ENCODE data around the gene BOK. TPM values are rescaled to one million over a fixed set of nuclear protein-coding genes. Genes with fewer than 3 reads are reported as not detected.
"Not testable (repeated sequence)": the region's sequence is repeated elsewhere in the genome, so short reads cannot be mapped to it uniquely, and the experiment has no call there.

The BOK gene
- total RNA-seq, 3 donors from 2014 or later = 0.15 to 0.19 (median 0.16) TPM

- Mint-ChIP-seq H3K4me3 (no peak overlapping the region), H3K36me3 (ENCODE audit: insufficient read depth) (peaks cover 32% of the 10 kb centered on the region), H3K4me1 (ENCODE audit: low read depth) (no peaks in the 10 kb centered on the region), H3K9me3 (peaks cover 16% of the 10 kb centered on the region), H3K27me3 (ENCODE audit: low read depth) (no peaks in the 10 kb centered on the region)
- ATAC-seq (no peak), DNase-seq (no peak)
Measured at GRCh38 chr2:241586564-241587264, 28.2 kb downstream of the BOK start.

- not testable (repeated sequence) for ATAC-seq; DNase-seq; H3K4me3 Mint-ChIP-seq; H3K4me1 Mint-ChIP-seq (ENCODE audit: low read depth); H3K27me3 Mint-ChIP-seq (ENCODE audit: low read depth)
- Mint-ChIP-seq H3K36me3 (ENCODE audit: insufficient read depth) (peaks cover 12% of the 10 kb centered on the region), H3K9me3 (peaks cover 16% of the 10 kb centered on the region)
Measured at GRCh38 chr2:241589863-241590262, 31.3 kb downstream of the BOK start.

- not testable (repeated sequence) for DNase-seq; H3K27me3 Mint-ChIP-seq (ENCODE audit: low read depth); ATAC-seq; H3K4me1 Mint-ChIP-seq (ENCODE audit: low read depth); H3K4me3 Mint-ChIP-seq; H3K36me3 Mint-ChIP-seq (ENCODE audit: insufficient read depth)
- H3K9me3 Mint-ChIP-seq = peaks cover 16% of the 10 kb centered on the region
Measured at GRCh38 chr2:241590496-241591455, 32.2 kb downstream of the BOK start.

- no peaks in the 10 kb centered on the region for H3K4me1 Mint-ChIP-seq (ENCODE audit: low read depth)
- no peak for DNase-seq
- no peaks in the 10 kb centered on the region for H3K27me3 Mint-ChIP-seq (ENCODE audit: low read depth)
- H3K4me3 Mint-ChIP-seq = no peak overlapping the region
- H3K9me3 Mint-ChIP-seq = peaks cover 5% of the 10 kb centered on the region
- peaks cover 4% of the 10 kb centered on the region for H3K36me3 Mint-ChIP-seq (ENCODE audit: insufficient read depth)
- ATAC-seq = no peak
Measured at GRCh38 chr2:241592126-241592845, 33.7 kb downstream of the BOK start.

- no peak for ATAC-seq
Measured at GRCh38 chr2:241593271-241593670, 34.7 kb downstream of the BOK start.

GRCh38 chr2:241595600-241596140 lies 37.1 kb downstream of the BOK start:
- no peaks in the 10 kb centered on the region for H3K4me1 Mint-ChIP-seq (ENCODE audit: low read depth)
- no peak for ATAC-seq
- H3K4me3 Mint-ChIP-seq = no peak overlapping the region
- H3K36me3 Mint-ChIP-seq (ENCODE audit: insufficient read depth) = peaks cover 20% of the 10 kb centered on the region
- H3K27me3 Mint-ChIP-seq (ENCODE audit: low read depth) = no peaks in the 10 kb centered on the region
- no peaks in the 10 kb centered on the region for H3K9me3 Mint-ChIP-seq
- no peak for DNase-seq

More at GRCh38 chr2:241593271-241593670, 34.7 kb downstream of the BOK start:
- Mint-ChIP-seq H3K9me3 (peaks cover 2% of the 10 kb centered on the region), H3K4me3 (no peak overlapping the region), H3K36me3 (ENCODE audit: insufficient read depth) (peaks cover 10% of the 10 kb centered on the region), H3K4me1 (ENCODE audit: low read depth) (no peaks in the 10 kb centered on the region), H3K27me3 (ENCODE audit: low read depth) (no peaks in the 10 kb centered on the region)
- no peak for DNase-seq

GRCh38 chr2:241597561-241597960 lies 39.0 kb downstream of the BOK start:
- Mint-ChIP-seq H3K4me1 (ENCODE audit: low read depth) (no peaks in the 10 kb centered on the region), H3K36me3 (ENCODE audit: insufficient read depth) (peaks cover 25% of the 10 kb centered on the region), H3K9me3 (no peaks in the 10 kb centered on the region), H3K4me3 (no peak overlapping the region), H3K27me3 (ENCODE audit: low read depth) (no peaks in the 10 kb centered on the region)
- no peak for DNase-seq
- ATAC-seq = no peak

GRCh38 chr2:241598061-241598460 lies 39.5 kb downstream of the BOK start:
- DNase-seq (no peak), ATAC-seq (no peak)
- H3K4me1 Mint-ChIP-seq (ENCODE audit: low read depth) = no peaks in the 10 kb centered on the region
- H3K36me3 Mint-ChIP-seq (ENCODE audit: insufficient read depth) = peaks cover 25% of the 10 kb centered on the region
- no peaks in the 10 kb centered on the region for H3K9me3 Mint-ChIP-seq
- no peak overlapping the region for H3K4me3 Mint-ChIP-seq
- no peaks in the 10 kb centered on the region for H3K27me3 Mint-ChIP-seq (ENCODE audit: low read depth)

- H3K36me3 Mint-ChIP-seq (ENCODE audit: insufficient read depth) = peaks cover 26% of the 10 kb centered on the region
- H3K4me3 Mint-ChIP-seq = no peak overlapping the region
- no peaks in the 10 kb centered on the region for H3K9me3 Mint-ChIP-seq
- DNase-seq (no peak), ATAC-seq (no peak)
- no peaks in the 10 kb centered on the region for H3K4me1 Mint-ChIP-seq (ENCODE audit: low read depth)
- no peaks in the 10 kb centered on the region for H3K27me3 Mint-ChIP-seq (ENCODE audit: low read depth)
Measured at GRCh38 chr2:241598487-241598886, 39.9 kb downstream of the BOK start.

GRCh38 chr2:241599615-241600014 lies 41.1 kb downstream of the BOK start:
- Mint-ChIP-seq H3K36me3 (ENCODE audit: insufficient read depth) (peaks cover 25% of the 10 kb centered on the region), H3K27me3 (ENCODE audit: low read depth) (no peaks in the 10 kb centered on the region), H3K4me1 (ENCODE audit: low read depth) (no peaks in the 10 kb centered on the region), H3K4me3 (no peak overlapping the region), H3K9me3 (no peaks in the 10 kb centered on the region)
- ATAC-seq (no peak), DNase-seq (no peak)

- H3K27me3 Mint-ChIP-seq (ENCODE audit: low read depth) = no peaks in the 10 kb centered on the region
- H3K4me3 Mint-ChIP-seq = no peak overlapping the region
- ATAC-seq (no peak), DNase-seq (no peak)
- H3K36me3 Mint-ChIP-seq (ENCODE audit: insufficient read depth) = peaks cover 25% of the 10 kb centered on the region
- no peaks in the 10 kb centered on the region for H3K4me1 Mint-ChIP-seq (ENCODE audit: low read depth)
- H3K9me3 Mint-ChIP-seq = no peaks in the 10 kb centered on the region
Measured at GRCh38 chr2:241601841-241602240, 43.3 kb downstream of the BOK start.

GRCh38 chr2:241602720-241603119 lies 44.2 kb downstream of the BOK start:
- no peaks in the 10 kb centered on the region for H3K4me1 Mint-ChIP-seq (ENCODE audit: low read depth)
- H3K36me3 Mint-ChIP-seq (ENCODE audit: insufficient read depth) = peaks cover 22% of the 10 kb centered on the region
- DNase-seq (no peak), ATAC-seq (no peak)
- H3K4me3 Mint-ChIP-seq = no peak overlapping the region
- no peaks in the 10 kb centered on the region for H3K9me3 Mint-ChIP-seq
- H3K27me3 Mint-ChIP-seq (ENCODE audit: low read depth) = no peaks in the 10 kb centered on the region

- Mint-ChIP-seq H3K9me3 (no peaks in the 10 kb centered on the region), H3K4me1 (ENCODE audit: low read depth) (peaks cover 4% of the 10 kb centered on the region), H3K4me3 (no peak overlapping the region), H3K27me3 (ENCODE audit: low read depth) (no peaks in the 10 kb centered on the region), H3K36me3 (ENCODE audit: insufficient read depth) (peaks cover 22% of the 10 kb centered on the region)
- no peak for DNase-seq
- ATAC-seq = no peak
Measured at GRCh38 chr2:241603686-241604085, 45.1 kb downstream of the BOK start.

GRCh38 chr2:241606186-241606585 lies 47.6 kb downstream of the BOK start:
- H3K4me1 Mint-ChIP-seq (ENCODE audit: low read depth) = peaks cover 15% of the 10 kb centered on the region
- H3K27me3 Mint-ChIP-seq (ENCODE audit: low read depth) = no peaks in the 10 kb centered on the region
- H3K36me3 Mint-ChIP-seq (ENCODE audit: insufficient read depth) = peaks cover 12% of the 10 kb centered on the region
- DNase-seq (no peak), ATAC-seq (no peak)
- no peak overlapping the region for H3K4me3 Mint-ChIP-seq
- H3K9me3 Mint-ChIP-seq = no peaks in the 10 kb centered on the region
